Transverse colon (tissue), 4 donors: ENCODE measurements around the gene ZNF302. TPM values are rescaled to one million over a fixed set of nuclear protein-coding genes. Genes with fewer than 3 reads are reported as not detected.

ENCODE experiments used
- DNase-seq: peaks from one replicate; pipeline ENCODE4 v3.0.0-alpha.2; 2019
- H3K27ac ChIP-seq, 4 donors: fragments of 200-600 bp; sonication (generic); 2 replicates each; pipeline ENCODE4 v1.5.1; 2016 to 2018; ENCODE audit warnings: inconsistent platforms in 4 of 4
- H3K27me3 ChIP-seq: fragments of 200-600 bp; sonication (generic); 2 replicates; pipeline ENCODE4 v1.5.1; 2017; ENCODE audit warnings: inconsistent platforms
- H3K36me3 ChIP-seq, 4 donors: fragments of 200-600 bp; sonication (generic); 2 replicates each; pipeline ENCODE4 v1.5.1; 2017 to 2019; ENCODE audit warnings: inconsistent platforms in 4 of 4
- H3K4me1 ChIP-seq, 4 donors: fragments of 200-600 bp; sonication (generic); 2 replicates each; pipeline ENCODE4 v1.5.1; 2017 to 2020; ENCODE audit warnings: inconsistent platforms in 4 of 4
- H3K4me3 ChIP-seq, 4 donors: fragments of 200-600 bp; sonication (generic); 1 replicate in 1 of 4; 2 replicates in 3 of 4; pipeline versions ENCODE4 v1.5.1 to v1.6.1; 2017 to 2019; ENCODE audit warnings: inconsistent platforms in 4 of 4
- H3K9me3 ChIP-seq, 2 donors: fragments of 200-600 bp; sonication (generic); 2 replicates each; pipeline ENCODE4 v1.5.1; 2017 to 2019; ENCODE audit warnings: inconsistent platforms in 2 of 2
- CTCF ChIP-seq, 5 experiments: fragments of 200-600 bp in 3 of 5; fragments of 450-650 bp in 2 of 5; sonication (generic) in 3 of 5; IDR thresholded peaks; 1 replicate in 2 of 5; 2 replicates in 3 of 5; pipeline ENCODE4 v1.5.1; 2016 to 2017; ENCODE audit warnings: antibody characterized with exemption in 5 of 5, inconsistent platforms in 3 of 5, mild to moderate bottlenecking in 2 of 5, moderate library complexity in 1 of 5
- EP300 ChIP-seq: sonication (generic); formaldehyde crosslinking; IDR thresholded peaks from one replicate; pipeline ENCODE4 v1.6.1; 2017; ENCODE audit warnings: antibody characterized with exemption, low read depth
- POLR2A ChIP-seq: fragments of 450-650 bp; IDR thresholded peaks from one replicate; pipeline ENCODE4 v1.6.1; 2016; ENCODE audit warnings: antibody characterized with exemption, mild to moderate bottlenecking, moderate library complexity
- POLR2AphosphoS5 ChIP-seq, 3 donors: sonication (generic); formaldehyde crosslinking; IDR thresholded peaks; one replicate each; pipeline ENCODE4 v1.6.1; 2016; ENCODE audit warnings: antibody characterized with exemption in 3 of 3
- WGBS, 2 donors: methylation state at CpG; one replicate each; pipeline ENCODE4 v1.1.5; 2018; ENCODE audit warnings: low coverage in 1 of 2; 5-methylcytosine and 5-hydroxymethylcytosine counted together
- in situ Hi-C, 4 donors: fragments of 200-750 bp; cut with MboI; loops; one replicate each; pipeline versions ENCODE4 v1.15.0 to v1.15.1; 2017; ENCODE audit warnings: low sequenced_read_pairs in 3 of 4, low pct_ligation_motif_present in 1 of 4, low pct_unique_long_range_greater_than_20kb in 1 of 4
- intact Hi-C: fragments of 100-400 bp; cut with DNase I; formaldehyde crosslinking; loops from one replicate; pipeline ENCODE4 v1.15.1; 2023; ENCODE audit warnings: low total_unique reads
- total RNA-seq, 4 donors: library from RNA; depleted of rRNA; stranded (reverse); fragments of >200 nt; gene quantifications; one replicate each; pipeline ENCODE4 v1.1.0, GENCODE V29; 2016

The ZNF302 gene
- total RNA-seq, 4 donors from 2014 or later = 4.6 to 33.0 (median 18.0) TPM

- 45 to 46% methylated on average over 2 of the region's 2 CpGs for WGBS, 2 donors
These were observed 22.7 kb upstream of the ZNF302 start for GRCh38 chr19:34654796-34655195.

GRCh38 chr19:34655651-34656050 is 21.8 kb upstream of the ZNF302 start:
- in situ Hi-C loops (no loop called here), intact Hi-C loops (no loop called here)
- no peaks in the 10 kb centered on the region for H3K36me3 ChIP-seq
- TF ChIP-seq POLR2AphosphoS5 (IDR thresholded peaks at IDR 0.05) = no peak
- TF ChIP-seq EP300 = no peak
- TF ChIP-seq CTCF (IDR thresholded peaks at IDR 0.05) = no peak
- no peak for TF ChIP-seq POLR2A
- no peak overlapping the region for H3K27ac ChIP-seq
- no peaks in the 10 kb centered on the region for H3K4me1 ChIP-seq
- no peak overlapping the region for H3K4me3 ChIP-seq
- WGBS, 2 donors = 60 to 80% methylated on average over 1 to 2 of the region's 2 CpGs
- DNase-seq = no peak
- no peaks in the 10 kb centered on the region for H3K27me3 ChIP-seq
- H3K9me3 ChIP-seq = peaks cover 0 to 16% of the 10 kb centered on the region in 2 donors

More at GRCh38 chr19:34654796-34655195, 22.7 kb upstream of the ZNF302 start:
- no peak for TF ChIP-seq EP300
- no peak for TF ChIP-seq CTCF (IDR thresholded peaks at IDR 0.05)
- TF ChIP-seq POLR2A = no peak
- no peak for TF ChIP-seq POLR2AphosphoS5 (IDR thresholded peaks at IDR 0.05)
- H3K27ac ChIP-seq = no peak overlapping the region
- no peaks in the 10 kb centered on the region for H3K27me3 ChIP-seq
- DNase-seq = no peak
- no peaks in the 10 kb centered on the region for H3K4me1 ChIP-seq
- H3K9me3 ChIP-seq = peaks cover 0 to 16% of the 10 kb centered on the region in 2 donors
- H3K36me3 ChIP-seq = no peaks in the 10 kb centered on the region
- H3K4me3 ChIP-seq = no peak overlapping the region
- in situ Hi-C loops (no loop called here), intact Hi-C loops (no loop called here)

GRCh38 chr19:34661357-34661756 is 16.1 kb upstream of the ZNF302 start:
- in situ Hi-C loops = no loop called here
- Histone ChIP-seq H3K9me3 (peaks cover 0 to 2% of the 10 kb centered on the region in 2 donors), H3K4me3 (no peak overlapping the region), H3K27me3 (no peaks in the 10 kb centered on the region), H3K36me3 (no peaks in the 10 kb centered on the region), H3K4me1 (no peaks in the 10 kb centered on the region), H3K27ac (no peak overlapping the region)
- no peak for TF ChIP-seq EP300
- TF ChIP-seq POLR2A = no peak
- TF ChIP-seq CTCF (IDR thresholded peaks at IDR 0.05) = no peak
- no peak for TF ChIP-seq POLR2AphosphoS5 (IDR thresholded peaks at IDR 0.05)
- intact Hi-C loops = no loop called here
- 89 to 90% methylated on average over 2 to 3 of the region's 3 CpGs for WGBS, 2 donors
- DNase-seq = no peak

- H3K4me1 ChIP-seq = peaks cover 0 to 5% (median 0%) of the 10 kb centered on the region in 4 donors
- intact Hi-C loops (no loop called here), in situ Hi-C loops (no loop called here)
- H3K27ac ChIP-seq = no peak overlapping the region
- no peaks in the 10 kb centered on the region for H3K36me3 ChIP-seq
- DNase-seq = no peak
- H3K4me3 ChIP-seq = no peak overlapping the region
- no peaks in the 10 kb centered on the region for H3K9me3 ChIP-seq
- 55 to 57% methylated on average over 1 to 5 of the region's 5 CpGs for WGBS, 2 donors
- H3K27me3 ChIP-seq = no peaks in the 10 kb centered on the region
- TF ChIP-seq EP300 (no peak), CTCF (IDR thresholded peaks at IDR 0.05) (peak in 1 of 5 experiments; percentile 16)
These were observed 14.6 kb upstream of the ZNF302 start for GRCh38 chr19:34662919-34663318.
